Ovary (tissue), 3 donors: ENCODE measurements around the gene PEPD.

Experiments
- CTCF ChIP-seq, 3 donors: fragments of 450-650 bp in 2 of 3; fragments of 200-600 bp in 1 of 3; IDR thresholded peaks; one replicate each; pipeline versions ENCODE4 v1.5.1 to v1.8.0; 2016 to 2022; ENCODE audit warnings: antibody characterized with exemption in 3 of 3, mild to moderate bottlenecking in 1 of 3
- POLR2A ChIP-seq: fragments of 450-650 bp; IDR thresholded peaks from one replicate; pipeline ENCODE4 v1.6.1; 2017; ENCODE audit warnings: antibody characterized with exemption, mild to moderate bottlenecking, moderate library complexity
- donor health status: DM: no; HTN: no; CAD: no.

GRCh38 chr19:33366897-33367296, 154.7 kb downstream of the PEPD start:
- TF ChIP-seq CTCF (IDR thresholded peaks at IDR 0.05) (no peak), POLR2A (no peak)
